HEK293 (cell line): ENCODE measurements around the gene C1orf174.

Experiments
- CTCF ChIA-PET: fragments of 350-600 bp; formaldehyde crosslinking; extraction: SDS; loops from one replicate; lab custom pipeline; 2021; ENCODE audit warnings: antibody characterized with exemption; lab: Yijun Ruan, JAX
- POLR2A ChIA-PET: fragments of 300-600 bp; formaldehyde crosslinking; extraction: SDS; loops from one replicate; lab custom pipeline; 2020; ENCODE audit warnings: antibody characterized with exemption, inconsistent platforms; lab: Yijun Ruan, JAX
- H3K27ac ChIP-seq: fragments of 200-500 bp; sonication (Bioruptor generic); 2 replicates; pipeline ENCODE4 v1.5.1; 2014; ENCODE audit warnings: low read depth, low read length, control low read depth, inconsistent platforms; ENCODE audit errors: extremely low read depth
- H3K36me3 ChIP-seq, 2 experiments: fragments of 200-500 bp in 1 of 2; sonication (Bioruptor generic) in 1 of 2; 1 replicate in 1 of 2; 2 replicates in 1 of 2; pipeline ENCODE4 v1.5.1; 2014 to 2017; ENCODE audit warnings: inconsistent platforms in 2 of 2, low read length in 2 of 2; ENCODE audit not compliant: control insufficient read depth in 2 of 2, insufficient read depth in 1 of 2
- H3K4me1 ChIP-seq: fragments of 200-500 bp; sonication (Bioruptor generic); 2 replicates; pipeline ENCODE4 v1.5.1; 2014; ENCODE audit warnings: mild to moderate bottlenecking, low read length, inconsistent platforms; ENCODE audit not compliant: control insufficient read depth, insufficient read depth
- H3K4me3 ChIP-seq: 2 replicates; pipeline ENCODE4 v1.5.1; 2011; ENCODE audit warnings: low read depth, mild to moderate bottlenecking, control low read depth, low read length, moderate library complexity
- H3K9me3 ChIP-seq: fragments of 200-500 bp; sonication (Bioruptor generic); 2 replicates; pipeline ENCODE4 v1.5.1; 2014; ENCODE audit warnings: low read depth, low read length, inconsistent platforms; ENCODE audit not compliant: control insufficient read depth, insufficient read depth
- GLI4 ChIP-seq: fragments of 450-650 bp; formaldehyde crosslinking; IDR thresholded peaks from 2 replicates; pipeline ENCODE4 v1.5.1; 2016; ENCODE audit warnings: missing biosample characterization, missing genetic modification characterization
- HOXC10 ChIP-seq: sonication (generic); formaldehyde crosslinking; IDR thresholded peaks from 2 replicates; pipeline ENCODE4 v1.8.1; 2023; ENCODE audit warnings: mild to moderate bottlenecking, missing genetic modification reagents
- KLF10 ChIP-seq: fragments of 450-650 bp; IDR thresholded peaks from 2 replicates; pipeline ENCODE4 v1.5.1; 2018; ENCODE audit warnings: missing biosample characterization, mild to moderate bottlenecking, missing genetic modification characterization
- MYNN ChIP-seq: fragments of 450-650 bp; formaldehyde crosslinking; IDR thresholded peaks from 2 replicates; pipeline ENCODE4 v1.5.1; 2016; ENCODE audit warnings: missing biosample characterization, missing genetic modification characterization, borderline replicate concordance
- REST ChIP-seq: fragments of 450-650 bp; formaldehyde crosslinking; IDR thresholded peaks from 2 replicates; pipeline ENCODE4 v1.5.1; 2016; ENCODE audit warnings: missing biosample characterization, missing genetic modification characterization
- SCRT2 ChIP-seq: fragments of 450-650 bp; formaldehyde crosslinking; IDR thresholded peaks from 2 replicates; pipeline ENCODE4 v1.5.1; 2016; ENCODE audit warnings: missing biosample characterization, missing genetic modification characterization
- TCF7L2 ChIP-seq: IDR thresholded peaks from 2 replicates; pipeline ENCODE4 v1.6.1; 2011; ENCODE audit warnings: low read depth, mild to moderate bottlenecking, inconsistent platforms, low read length, moderate library complexity, borderline replicate concordance
- WT1 ChIP-seq: fragments of 450-650 bp; formaldehyde crosslinking; IDR thresholded peaks from 2 replicates; pipeline ENCODE4 v1.5.1; 2016; ENCODE audit warnings: missing biosample characterization, missing genetic modification characterization
- YY1 ChIP-seq: fragments of 450-650 bp; formaldehyde crosslinking; IDR thresholded peaks from 2 replicates; pipeline ENCODE4 v1.5.1; 2018; ENCODE audit warnings: missing biosample characterization, missing genetic modification characterization
- ZBTB11 ChIP-seq: fragments of 450-650 bp; formaldehyde crosslinking; conservative IDR thresholded peaks from 2 replicates; pipeline ENCODE4 v1.5.1; 2016; ENCODE audit warnings: low read depth, missing biosample characterization, missing genetic modification characterization
- ZBTB26 ChIP-seq: fragments of 450-650 bp; formaldehyde crosslinking; optimal IDR thresholded peaks from 2 replicates; pipeline ENCODE3; 2016; ENCODE audit warnings: missing biosample characterization, mild to moderate bottlenecking, missing genetic modification characterization
- ZFP41 ChIP-seq: fragments of 450-650 bp; formaldehyde crosslinking; IDR thresholded peaks from 2 replicates; pipeline ENCODE4 v1.5.1; 2016; ENCODE audit warnings: missing biosample characterization, missing genetic modification characterization, borderline replicate concordance
- ZNF132 ChIP-seq: fragments of 450-650 bp; formaldehyde crosslinking; IDR thresholded peaks from 2 replicates; pipeline ENCODE4 v1.5.1; 2017; ENCODE audit warnings: missing biosample characterization, missing genetic modification characterization, borderline replicate concordance
- ZNF214 ChIP-seq: fragments of 450-650 bp; formaldehyde crosslinking; IDR thresholded peaks from 2 replicates; pipeline ENCODE4 v1.5.1; 2017; ENCODE audit warnings: missing biosample characterization, mild to moderate bottlenecking, missing genetic modification characterization, borderline replicate concordance
- ZNF24 ChIP-seq: fragments of 450-650 bp; formaldehyde crosslinking; IDR thresholded peaks from 2 replicates; pipeline ENCODE4 v1.5.1; 2016; ENCODE audit warnings: missing biosample characterization, missing genetic modification characterization
- ZNF292 ChIP-seq: fragments of 450-650 bp; formaldehyde crosslinking; IDR thresholded peaks from 2 replicates; pipeline ENCODE4 v1.5.1; 2016; ENCODE audit warnings: low read depth, missing biosample characterization, missing genetic modification characterization, borderline replicate concordance
- ZNF350 ChIP-seq: fragments of 450-650 bp; formaldehyde crosslinking; IDR thresholded peaks from 2 replicates; pipeline ENCODE4 v1.5.0; 2017; ENCODE audit warnings: missing biosample characterization, mild to moderate bottlenecking, missing genetic modification characterization
- ZNF37A ChIP-seq: fragments of 450-650 bp; IDR thresholded peaks from 2 replicates; pipeline ENCODE4 v1.5.1; 2018; ENCODE audit warnings: missing biosample characterization, missing genetic modification characterization
- ZNF394 ChIP-seq: fragments of 450-650 bp; formaldehyde crosslinking; IDR thresholded peaks from 2 replicates; pipeline ENCODE4 v1.5.1; 2016; ENCODE audit warnings: missing biosample characterization, missing genetic modification characterization, mild to moderate bottlenecking, moderate library complexity, borderline replicate concordance
- ZNF701 ChIP-seq: fragments of 450-650 bp; formaldehyde crosslinking; IDR thresholded peaks from 2 replicates; pipeline ENCODE4 v1.5.1; 2016; ENCODE audit warnings: missing biosample characterization, missing genetic modification characterization
- ZNF747 ChIP-seq: fragments of 450-650 bp; formaldehyde crosslinking; IDR thresholded peaks from 2 replicates; pipeline ENCODE4 v1.5.1; 2016; ENCODE audit warnings: missing biosample characterization, missing genetic modification characterization
- ZNF777 ChIP-seq: fragments of 450-650 bp; formaldehyde crosslinking; IDR thresholded peaks from 2 replicates; pipeline ENCODE4 v1.5.1; 2017; ENCODE audit warnings: missing biosample characterization, missing genetic modification characterization, borderline replicate concordance
- ZNF785 ChIP-seq: fragments of 450-650 bp; formaldehyde crosslinking; IDR thresholded peaks from 2 replicates; pipeline ENCODE4 v1.5.1; 2016; ENCODE audit warnings: missing biosample characterization, missing genetic modification characterization
- ZSCAN23 ChIP-seq: fragments of 450-650 bp; formaldehyde crosslinking; IDR thresholded peaks from 2 replicates; pipeline ENCODE4 v1.5.1; 2016; ENCODE audit warnings: missing biosample characterization, missing genetic modification characterization
- TF ChIP-seq, protein P1 (sequence below): fragments of 450-650 bp; formaldehyde crosslinking; IDR thresholded peaks from 2 replicates; pipeline ENCODE4 v1.5.1; 2016; ENCODE audit warnings: missing biosample characterization, missing genetic modification characterization, borderline replicate concordance

Gene C1orf174

DNA sequence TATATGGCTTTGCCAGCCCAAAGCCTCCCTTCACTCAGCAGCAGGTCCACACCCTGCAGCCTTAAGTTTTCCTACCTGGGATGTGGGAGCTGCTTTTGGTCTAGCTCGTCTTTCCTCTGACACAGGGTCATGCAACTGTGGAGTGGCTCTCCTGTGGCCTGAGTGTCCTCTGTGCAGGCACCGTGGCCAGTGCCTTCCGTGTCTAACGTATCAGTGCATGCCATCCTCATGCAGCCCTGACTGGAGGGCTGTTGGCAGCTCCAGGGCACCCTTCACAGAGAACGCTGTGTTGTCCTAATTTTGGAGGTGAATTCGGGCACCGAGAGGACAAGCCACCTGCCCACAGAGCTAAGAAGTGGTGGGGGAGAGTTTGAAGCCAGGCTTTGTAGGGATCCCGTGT is 25.7 kb upstream of the C1orf174 start (continued):
- no peak for TF ChIP-seq ZBTB26 (tag by site-specific recombination)
- TF ChIP-seq YY1 (tag by site-specific recombination) = no peak
- TF ChIP-seq HOXC10 (CRISPR knock-in tag) = no peak
- no peak for TF ChIP-seq ZNF747
- no peak for TF ChIP-seq ZNF350 (tag by site-specific recombination)
- no peak for TF ChIP-seq TCF7L2
- TF ChIP-seq ZNF24 = no peak
- TF ChIP-seq ZNF701 (tag by site-specific recombination) = no peak
- no peak for TF ChIP-seq ZNF214
- TF ChIP-seq MYNN = no peak
- TF ChIP-seq ZNF785 = no peak
- TF ChIP-seq, all 188 proteins: peak for 0

- POLR2A ChIA-PET = interaction anchor here (0.6 kb wide), 1 partner anchor 330 kb away, joined by 6 read pairs; no protein-coding TSS in a partner anchor
- H3K27ac ChIP-seq = no peak overlapping the region
- CTCF ChIA-PET = no interaction called here
- H3K9me3 ChIP-seq = no peaks in the 10 kb centered on the region
- no peaks in the 10 kb centered on the region for H3K36me3 ChIP-seq
- no peaks in the 10 kb centered on the region for H3K4me1 ChIP-seq
- no peak overlapping the region for H3K4me3 ChIP-seq
- TF ChIP-seq ZFP41 (tag by site-specific recombination) (no peak), ZNF292 (no peak), ZBTB11 (tag by site-specific recombination) (no peak), ZNF394 (tag by site-specific recombination) (no peak), SCRT2 (tag by site-specific recombination) (no peak), ZSCAN23 (tag by site-specific recombination) (no peak), KLF10 (tag by site-specific recombination) (no peak), ZNF132 (tag by site-specific recombination) (no peak), GLI4 (tag by site-specific recombination) (no peak), REST (tag by site-specific recombination) (no peak), ZNF37A (tag by site-specific recombination) (no peak), ZNF777 (tag by site-specific recombination) (no peak), WT1 (tag by site-specific recombination) (no peak)
- TF ChIP-seq, protein P1, sequence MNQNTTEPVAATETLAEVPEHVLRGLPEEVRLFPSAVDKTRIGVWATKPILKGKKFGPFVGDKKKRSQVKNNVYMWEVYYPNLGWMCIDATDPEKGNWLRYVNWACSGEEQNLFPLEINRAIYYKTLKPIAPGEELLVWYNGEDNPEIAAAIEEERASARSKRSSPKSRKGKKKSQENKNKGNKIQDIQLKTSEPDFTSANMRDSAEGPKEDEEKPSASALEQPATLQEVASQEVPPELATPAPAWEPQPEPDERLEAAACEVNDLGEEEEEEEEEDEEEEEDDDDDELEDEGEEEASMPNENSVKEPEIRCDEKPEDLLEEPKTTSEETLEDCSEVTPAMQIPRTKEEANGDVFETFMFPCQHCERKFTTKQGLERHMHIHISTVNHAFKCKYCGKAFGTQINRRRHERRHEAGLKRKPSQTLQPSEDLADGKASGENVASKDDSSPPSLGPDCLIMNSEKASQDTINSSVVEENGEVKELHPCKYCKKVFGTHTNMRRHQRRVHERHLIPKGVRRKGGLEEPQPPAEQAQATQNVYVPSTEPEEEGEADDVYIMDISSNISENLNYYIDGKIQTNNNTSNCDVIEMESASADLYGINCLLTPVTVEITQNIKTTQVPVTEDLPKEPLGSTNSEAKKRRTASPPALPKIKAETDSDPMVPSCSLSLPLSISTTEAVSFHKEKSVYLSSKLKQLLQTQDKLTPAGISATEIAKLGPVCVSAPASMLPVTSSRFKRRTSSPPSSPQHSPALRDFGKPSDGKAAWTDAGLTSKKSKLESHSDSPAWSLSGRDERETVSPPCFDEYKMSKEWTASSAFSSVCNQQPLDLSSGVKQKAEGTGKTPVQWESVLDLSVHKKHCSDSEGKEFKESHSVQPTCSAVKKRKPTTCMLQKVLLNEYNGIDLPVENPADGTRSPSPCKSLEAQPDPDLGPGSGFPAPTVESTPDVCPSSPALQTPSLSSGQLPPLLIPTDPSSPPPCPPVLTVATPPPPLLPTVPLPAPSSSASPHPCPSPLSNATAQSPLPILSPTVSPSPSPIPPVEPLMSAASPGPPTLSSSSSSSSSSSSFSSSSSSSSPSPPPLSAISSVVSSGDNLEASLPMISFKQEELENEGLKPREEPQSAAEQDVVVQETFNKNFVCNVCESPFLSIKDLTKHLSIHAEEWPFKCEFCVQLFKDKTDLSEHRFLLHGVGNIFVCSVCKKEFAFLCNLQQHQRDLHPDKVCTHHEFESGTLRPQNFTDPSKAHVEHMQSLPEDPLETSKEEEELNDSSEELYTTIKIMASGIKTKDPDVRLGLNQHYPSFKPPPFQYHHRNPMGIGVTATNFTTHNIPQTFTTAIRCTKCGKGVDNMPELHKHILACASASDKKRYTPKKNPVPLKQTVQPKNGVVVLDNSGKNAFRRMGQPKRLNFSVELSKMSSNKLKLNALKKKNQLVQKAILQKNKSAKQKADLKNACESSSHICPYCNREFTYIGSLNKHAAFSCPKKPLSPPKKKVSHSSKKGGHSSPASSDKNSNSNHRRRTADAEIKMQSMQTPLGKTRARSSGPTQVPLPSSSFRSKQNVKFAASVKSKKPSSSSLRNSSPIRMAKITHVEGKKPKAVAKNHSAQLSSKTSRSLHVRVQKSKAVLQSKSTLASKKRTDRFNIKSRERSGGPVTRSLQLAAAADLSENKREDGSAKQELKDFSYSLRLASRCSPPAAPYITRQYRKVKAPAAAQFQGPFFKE (tag by site-specific recombination) = no peak
Observed at GRCh38 chr1:3925256-3925655, 25.2 kb upstream of the C1orf174 start.
